ENCODE measurements around the gene FJX1.

The FJX1 gene

GRCh38 chr11:35617687-35618496, at the start of gene FJX1:
FJX1 (plus strand) TSS chr11:35618460; CDS start chr11:35618637, 177 bp downstream.
- DNase-seq = peak; percentile 42 to 72

- no peak for DNase-seq
These were observed 46.6 kb upstream of the FJX1 start for GRCh38 chr11:35571696-35572095.

GRCh38 chr11:35579557-35580396, 38.5 kb upstream of the FJX1 start:
- DNase-seq = no peak

- DNase-seq = no peak
These were observed 37.9 kb upstream of the FJX1 start for GRCh38 chr11:35580397-35580781.

- no peak for DNase-seq
These were observed 36.2 kb upstream of the FJX1 start for GRCh38 chr11:35582033-35582432.

GRCh38 chr11:35583126-35583525, 35.1 kb upstream of the FJX1 start:
- DNase-seq = no peak

- no peak for DNase-seq
These were observed 34.4 kb upstream of the FJX1 start for GRCh38 chr11:35583843-35584242.

GRCh38 chr11:35584321-35584720, 33.9 kb upstream of the FJX1 start:
- no peak for DNase-seq

GRCh38 chr11:35585416-35585815, 32.8 kb upstream of the FJX1 start:
- DNase-seq = no peak

GRCh38 chr11:35586222-35586621, 32.0 kb upstream of the FJX1 start:
- DNase-seq = no peak

GRCh38 chr11:35587972-35588371, 30.3 kb upstream of the FJX1 start:
- no peak for DNase-seq

- no peak for DNase-seq
These were observed 29.6 kb upstream of the FJX1 start for GRCh38 chr11:35588627-35589026.

GRCh38 chr11:35589281-35589680, 29.0 kb upstream of the FJX1 start:
- no peak for DNase-seq

- no peak for DNase-seq
These were observed 27.8 kb upstream of the FJX1 start for GRCh38 chr11:35590412-35590811.

- no peak for DNase-seq
These were observed 25.1 kb upstream of the FJX1 start for GRCh38 chr11:35593143-35593542.

GRCh38 chr11:35594680-35595079, 23.6 kb upstream of the FJX1 start:
- DNase-seq = peak in 1 of 2 experiments; percentile 13

- no peak for DNase-seq
These were observed 19.8 kb upstream of the FJX1 start for GRCh38 chr11:35598254-35599125.

- no peak for DNase-seq
These were observed 17.9 kb upstream of the FJX1 start for GRCh38 chr11:35600331-35600838.

GRCh38 chr11:35602160-35602793, 16.0 kb upstream of the FJX1 start:
- no peak for DNase-seq

GRCh38 chr11:35602979-35603378, 15.3 kb upstream of the FJX1 start:
- DNase-seq = no peak

GRCh38 chr11:35605706-35606105, 12.6 kb upstream of the FJX1 start:
- no peak for DNase-seq

- no peak for DNase-seq
These were observed 12.1 kb upstream of the FJX1 start for GRCh38 chr11:35606206-35606605.

Measured in NCI-H446 (cell line).